NCI-H345 treated with DMSO at 0.1 percent for 48 hours (cell line): ENCODE results near the gene SLC9A9.
"Not testable (repeated sequence)": the region's sequence is repeated elsewhere in the genome, so short reads cannot be mapped to it uniquely, and the experiment has no call there.

Experiments used
- DNase-seq: peaks from one replicate; lab custom pipeline; 2025; ENCODE audit not compliant: unreplicated experiment; lab: John Stamatoyannopoulos, UW

The SLC9A9 gene

GRCh38 chr3:143847787-143848631 lies at the start of gene SLC9A9:
SLC9A9 (minus strand) TSS chr3:143848468; CDS start chr3:143848322, 146 bp downstream.
- DNase-seq, result peak; percentile 2

- DNase-seq, result no peak
These were observed 49.5 kb upstream of the SLC9A9 start for GRCh38 chr3:143897576-143898295.

GRCh38 chr3:143896486-143896885 lies 48.2 kb upstream of the SLC9A9 start:
- no peak for DNase-seq

- DNase-seq, result no peak
These were observed 47.5 kb upstream of the SLC9A9 start for GRCh38 chr3:143895805-143896204.

GRCh38 chr3:143888846-143889245 lies 40.6 kb upstream of the SLC9A9 start:
- no peak for DNase-seq

GRCh38 chr3:143888166-143888565 lies 39.9 kb upstream of the SLC9A9 start:
- DNase-seq, result no peak

GRCh38 chr3:143885780-143886427 lies 37.6 kb upstream of the SLC9A9 start:
- no peak for DNase-seq

GRCh38 chr3:143884861-143885260 lies 36.6 kb upstream of the SLC9A9 start:
- no peak for DNase-seq

- DNase-seq, result no peak
These were observed 34.9 kb upstream of the SLC9A9 start for GRCh38 chr3:143883151-143883550.

- no peak for DNase-seq
These were observed 32.8 kb upstream of the SLC9A9 start for GRCh38 chr3:143881095-143881494.

GRCh38 chr3:143875546-143875945 lies 27.3 kb upstream of the SLC9A9 start:
- no peak for DNase-seq

GRCh38 chr3:143873553-143873952 lies 25.3 kb upstream of the SLC9A9 start:
- DNase-seq, result not testable (repeated sequence)

- DNase-seq, result no peak
These were observed 17.0 kb upstream of the SLC9A9 start for GRCh38 chr3:143865302-143865701.

- no peak for DNase-seq
These were observed 11.4 kb upstream of the SLC9A9 start for GRCh38 chr3:143859465-143860203.

GRCh38 chr3:143856252-143856970 lies 8.1 kb upstream of the SLC9A9 start:
- DNase-seq, result no peak

GRCh38 chr3:143855183-143855582 lies 6.9 kb upstream of the SLC9A9 start:
- no peak for DNase-seq

GRCh38 chr3:143851331-143852017 lies 3.2 kb upstream of the SLC9A9 start:
- DNase-seq, result no peak

- DNase-seq, result no peak
These were observed 2.6 kb upstream of the SLC9A9 start for GRCh38 chr3:143850877-143851276.

- no peak for DNase-seq
These were observed 1.7 kb upstream of the SLC9A9 start for GRCh38 chr3:143849854-143850549.
